IPS DF 4.7 (cell line): ENCODE data around the gene SPHK1.

Experiments used
- DNase-seq: peaks from one replicate; pipeline ENCODE4 v3.0.0-alpha.2; 2013; ENCODE audit warnings: low spot score; ENCODE audit errors: extremely low read depth

SPHK1 gene

DNA sequence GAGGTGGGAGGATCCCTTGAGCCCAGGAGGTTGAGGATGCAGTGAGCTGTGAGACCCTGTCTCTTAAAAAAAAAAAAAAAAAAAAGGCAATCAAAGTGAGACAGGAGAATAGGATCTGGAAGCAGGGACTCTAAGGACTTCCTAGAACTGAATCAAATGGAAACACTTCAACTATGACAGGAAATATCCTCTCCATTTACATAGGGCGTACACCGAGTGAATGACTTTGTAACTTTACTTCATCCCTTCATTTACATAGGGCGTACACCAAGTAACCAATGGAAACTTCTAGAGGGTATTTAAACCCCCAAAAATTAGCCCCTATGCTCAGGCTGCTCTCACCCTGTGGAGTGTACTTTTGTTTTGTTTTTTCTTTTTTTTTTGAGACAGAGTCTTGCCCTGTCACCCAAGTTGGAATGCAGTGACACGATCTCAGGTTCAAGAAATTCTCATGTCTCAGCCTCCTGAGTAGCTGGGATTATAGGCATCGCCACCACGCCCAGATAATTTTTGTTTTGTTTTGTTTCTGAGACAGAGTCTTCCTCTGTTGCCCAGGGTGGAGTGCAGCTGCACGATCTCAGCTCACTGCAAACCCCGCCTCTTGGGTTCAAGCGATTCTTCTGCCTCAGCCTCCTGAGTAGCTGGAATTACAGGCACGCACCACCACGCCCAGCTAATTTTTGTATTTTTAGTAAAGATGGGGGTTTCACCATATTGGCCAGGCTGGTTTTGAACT is 21.1 kb upstream of the SPHK1 start:
- DNase-seq: no peak

DNA sequence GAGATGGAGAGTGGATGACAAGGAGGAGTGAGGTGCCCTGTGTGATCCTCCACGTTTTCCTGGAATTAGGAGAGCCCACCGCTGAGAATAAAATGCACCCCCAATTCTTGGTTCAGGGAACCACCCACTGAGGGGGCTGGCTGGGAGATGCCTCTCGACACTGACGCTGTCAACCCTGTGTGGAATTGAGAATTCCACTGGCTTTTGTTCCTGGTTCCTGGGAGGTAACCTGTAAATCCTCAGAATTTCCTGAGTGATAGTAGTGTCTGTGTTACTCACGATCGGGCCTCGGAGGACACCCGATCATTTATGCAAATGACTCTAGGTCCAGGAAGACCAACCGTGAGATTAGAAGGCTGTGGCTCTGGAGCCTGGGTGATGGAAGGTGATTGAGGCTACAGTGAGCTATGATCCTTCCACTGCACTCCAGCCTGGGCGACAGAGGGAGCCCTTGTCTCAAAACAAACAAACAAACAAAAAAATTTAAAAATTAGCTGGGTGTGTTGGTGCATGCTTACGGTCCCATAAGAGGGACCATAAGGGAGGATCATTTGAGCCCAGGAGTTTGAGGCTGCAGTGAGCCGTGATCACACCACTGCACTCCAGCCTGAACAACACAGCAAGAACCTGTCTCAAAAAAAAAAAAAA is 19.0 kb upstream of the SPHK1 start:
- no peak for DNase-seq

DNA sequence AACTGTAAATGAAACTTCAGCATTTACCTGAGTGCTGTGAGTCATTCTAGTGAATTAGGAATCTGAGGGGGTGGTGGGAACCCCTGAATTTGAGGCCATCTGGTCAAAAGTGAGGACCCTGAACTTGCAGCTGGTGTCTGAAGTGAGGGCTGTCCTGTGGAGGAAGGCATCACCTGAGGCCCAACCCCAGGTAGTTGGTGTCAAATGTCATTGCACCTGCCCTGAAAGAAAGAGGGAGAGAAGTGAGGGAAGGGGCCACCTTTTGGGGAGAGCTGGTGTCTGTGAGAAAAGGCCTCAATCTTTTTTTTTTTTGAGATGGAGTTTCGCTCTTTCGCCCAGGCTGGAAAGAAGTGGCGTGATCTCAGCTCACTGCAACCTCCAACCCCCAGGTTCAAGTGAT is 18.2 kb upstream of the SPHK1 start:
- DNase-seq: no peak

DNA sequence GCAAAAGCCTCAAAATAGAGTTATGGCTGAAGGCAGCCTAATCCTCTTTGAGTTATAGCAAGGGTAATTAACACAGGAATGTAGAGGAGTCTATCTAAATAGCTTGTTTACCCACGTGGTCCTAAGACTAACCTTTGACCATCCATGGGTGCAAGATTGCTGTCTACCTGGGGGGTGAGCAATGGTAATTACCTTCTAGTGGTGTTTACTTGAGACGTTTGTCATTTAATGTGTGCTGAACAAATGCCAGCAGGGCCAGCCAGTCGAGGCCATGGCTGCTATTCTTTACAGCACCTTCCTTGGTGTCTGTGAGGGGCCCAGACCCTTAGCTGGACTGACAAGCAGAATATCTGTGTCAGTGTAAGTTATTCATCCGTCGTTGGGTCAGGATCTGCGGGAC is 16.8 kb upstream of the SPHK1 start:
- no peak for DNase-seq

DNA sequence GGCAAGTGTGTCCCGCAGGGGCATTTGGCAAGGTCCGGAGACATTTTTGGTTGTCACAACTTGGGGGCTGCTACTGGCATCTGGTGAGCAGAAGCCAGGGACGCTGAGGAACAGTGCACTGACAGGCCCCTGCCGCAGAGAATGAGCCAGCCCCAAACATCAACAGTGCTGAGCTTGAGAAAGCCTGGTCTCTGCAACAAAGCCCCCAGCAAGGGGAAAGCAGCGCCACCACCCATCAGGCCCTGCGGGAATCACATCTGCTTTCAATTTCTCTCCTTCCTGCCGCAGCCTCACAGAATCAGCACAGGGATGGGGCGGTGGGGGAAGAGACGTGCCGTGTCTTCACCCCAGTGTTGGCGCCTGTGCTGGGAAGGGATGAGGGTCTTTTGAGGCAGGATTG is 15.9 kb upstream of the SPHK1 start:
- no peak for DNase-seq

DNA sequence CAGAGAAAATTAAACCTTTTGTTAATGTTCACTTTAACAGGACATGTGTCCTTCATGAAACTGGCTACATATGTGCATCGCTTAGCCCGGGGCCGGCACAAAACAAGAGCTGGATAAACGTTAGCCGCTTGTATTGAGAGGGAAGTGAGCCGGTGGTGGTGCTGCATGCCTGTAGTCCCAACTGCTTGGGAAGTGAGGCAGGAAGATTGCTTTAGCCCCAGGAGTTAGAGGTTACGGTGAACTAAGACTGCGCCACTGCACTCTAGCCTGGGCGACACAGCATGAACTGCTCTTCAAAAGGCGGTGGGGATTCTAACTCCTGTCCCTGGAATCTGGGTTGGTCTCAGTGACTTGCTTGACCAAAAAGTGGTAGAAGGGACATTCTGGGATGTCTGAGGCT is 15.0 kb upstream of the SPHK1 start:
- no peak for DNase-seq

DNA sequence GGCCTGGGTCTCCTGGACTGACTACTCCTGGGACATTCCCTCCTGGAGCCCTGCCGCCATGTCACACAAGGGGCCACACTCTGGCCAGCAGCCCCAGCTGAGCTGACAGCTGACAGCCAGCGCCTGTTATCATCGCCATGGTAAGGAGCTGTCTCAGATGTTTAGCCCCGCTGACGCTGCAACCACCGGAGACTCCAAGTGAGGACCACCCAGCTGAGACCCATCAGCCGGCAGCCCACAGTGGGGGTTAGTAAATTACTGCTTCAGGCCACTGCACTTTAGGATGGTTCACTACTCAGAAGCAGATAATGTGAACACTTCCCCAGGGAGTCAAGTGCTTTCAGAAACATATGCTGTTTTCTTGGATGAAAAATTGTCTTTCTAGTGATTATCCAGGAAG is 14.6 kb upstream of the SPHK1 start:
- DNase-seq: no peak

DNA sequence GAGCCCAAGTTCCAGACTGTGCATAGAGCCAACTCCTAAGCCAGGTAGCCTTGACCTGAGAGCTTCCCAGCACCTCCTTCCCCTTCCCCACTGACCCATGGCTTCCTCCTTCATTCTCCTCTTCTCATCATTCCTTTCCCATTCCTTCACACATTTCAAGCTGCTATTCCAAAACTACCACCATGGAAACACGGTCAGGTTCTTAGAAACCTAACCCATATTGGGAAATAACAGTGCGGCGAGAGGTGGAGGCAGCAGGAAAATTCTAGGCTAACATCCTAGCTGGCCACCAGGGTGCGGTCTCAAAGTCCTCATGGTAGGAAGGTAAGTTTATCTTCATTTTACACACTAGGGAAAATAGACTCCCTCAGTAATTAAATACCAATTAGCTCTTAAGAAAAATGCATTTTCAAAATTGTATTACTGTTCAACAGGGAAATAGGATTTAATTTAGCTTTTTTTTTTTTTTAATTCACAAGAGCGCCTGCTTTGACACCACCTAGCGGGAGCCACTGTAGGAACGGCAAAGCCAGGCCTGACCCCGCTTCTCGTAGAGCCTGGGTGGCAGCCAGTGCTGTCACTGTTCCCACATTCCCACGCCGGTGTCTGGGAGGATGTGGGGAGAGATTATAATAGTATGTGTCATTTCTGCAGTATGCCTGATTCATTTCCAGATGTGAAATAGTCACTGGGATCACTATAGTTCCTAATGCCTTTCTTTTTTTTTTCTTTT is 14.0 kb upstream of the SPHK1 start:
- DNase-seq: no peak

DNA sequence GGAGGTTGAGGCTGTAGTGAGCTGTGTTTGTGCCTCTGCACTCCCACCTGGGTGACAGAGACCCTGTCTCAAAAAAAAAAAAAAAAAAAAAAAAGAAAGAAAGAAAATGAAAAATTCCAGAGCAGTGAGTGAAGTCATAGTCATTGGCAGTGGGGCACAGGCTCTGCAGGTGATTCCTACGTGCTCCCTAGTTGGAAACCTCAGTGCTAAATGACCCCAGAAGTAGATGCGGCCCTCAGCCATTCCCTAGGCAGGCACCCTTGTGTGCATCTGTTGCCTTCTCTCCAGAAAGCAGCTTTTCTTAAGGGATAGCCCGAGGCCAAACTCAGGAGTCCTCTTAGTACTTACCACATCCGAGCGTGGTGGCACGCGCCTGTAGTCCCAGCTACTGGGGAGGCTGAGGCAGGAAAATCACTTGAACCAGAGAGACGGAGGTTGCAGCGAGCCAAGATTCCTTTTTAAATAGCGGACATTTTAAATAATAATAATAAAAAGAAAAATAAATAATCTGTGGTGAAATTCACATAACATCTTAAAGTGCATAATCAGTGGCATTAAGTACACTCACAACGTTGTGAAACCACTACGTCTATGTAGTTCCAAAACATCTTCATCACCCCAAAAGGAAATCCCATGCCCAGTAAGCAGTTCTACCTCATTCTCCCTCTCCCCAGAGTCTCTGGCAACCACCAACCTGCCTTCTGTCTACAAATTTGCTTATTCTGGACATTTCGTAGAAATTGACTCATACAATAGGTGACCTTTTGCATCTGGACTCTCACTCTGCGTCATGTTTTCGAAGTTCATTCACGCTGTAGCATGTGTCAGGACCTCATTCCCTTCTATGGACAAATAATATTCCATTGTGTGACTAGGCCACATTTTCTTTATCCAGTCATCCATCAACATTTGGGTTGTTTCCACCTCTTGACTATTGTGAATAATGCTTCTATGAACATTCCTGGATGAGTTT is 12.5 kb upstream of the SPHK1 start:
- no peak for DNase-seq

DNA sequence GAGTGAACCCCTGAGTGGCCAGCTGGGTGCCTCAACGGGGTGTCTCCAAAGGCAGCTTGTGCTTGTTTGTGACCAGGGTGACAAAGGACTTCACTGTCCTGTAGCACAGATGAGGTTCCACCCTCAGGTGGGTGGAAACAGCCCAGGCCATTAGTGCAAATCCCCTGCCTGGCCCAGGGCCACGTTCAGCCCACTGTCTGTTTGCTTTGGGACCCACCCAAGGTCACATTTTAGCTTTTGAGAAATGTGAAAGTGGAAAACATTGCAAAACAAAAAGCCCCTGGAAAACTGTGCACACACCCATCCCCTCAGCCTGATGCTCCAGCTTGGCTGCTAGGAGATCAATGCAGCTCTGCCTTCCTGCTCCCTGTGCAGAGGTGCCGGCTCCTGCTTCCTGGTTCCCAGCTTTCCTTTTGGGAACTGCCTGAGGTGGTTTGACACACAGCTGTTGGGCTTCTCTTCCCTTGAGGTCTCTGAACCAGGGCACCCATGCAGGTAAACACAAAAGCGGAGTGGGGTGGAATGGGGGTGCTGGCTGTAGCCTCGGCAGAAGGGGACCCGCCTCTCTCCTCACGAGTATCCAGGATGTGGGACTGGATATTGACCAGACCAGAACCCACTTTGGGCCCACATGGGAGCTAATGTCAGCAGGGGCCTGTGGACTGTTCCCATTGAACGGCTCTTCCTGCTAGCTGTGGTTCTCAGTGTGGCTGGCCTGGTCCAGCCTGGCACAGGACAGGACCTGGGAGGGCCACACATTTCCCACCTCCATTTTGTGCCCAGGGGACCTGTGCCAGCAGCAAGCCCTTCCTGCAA is 7.9 kb upstream of the SPHK1 start:
- no peak for DNase-seq

DNA sequence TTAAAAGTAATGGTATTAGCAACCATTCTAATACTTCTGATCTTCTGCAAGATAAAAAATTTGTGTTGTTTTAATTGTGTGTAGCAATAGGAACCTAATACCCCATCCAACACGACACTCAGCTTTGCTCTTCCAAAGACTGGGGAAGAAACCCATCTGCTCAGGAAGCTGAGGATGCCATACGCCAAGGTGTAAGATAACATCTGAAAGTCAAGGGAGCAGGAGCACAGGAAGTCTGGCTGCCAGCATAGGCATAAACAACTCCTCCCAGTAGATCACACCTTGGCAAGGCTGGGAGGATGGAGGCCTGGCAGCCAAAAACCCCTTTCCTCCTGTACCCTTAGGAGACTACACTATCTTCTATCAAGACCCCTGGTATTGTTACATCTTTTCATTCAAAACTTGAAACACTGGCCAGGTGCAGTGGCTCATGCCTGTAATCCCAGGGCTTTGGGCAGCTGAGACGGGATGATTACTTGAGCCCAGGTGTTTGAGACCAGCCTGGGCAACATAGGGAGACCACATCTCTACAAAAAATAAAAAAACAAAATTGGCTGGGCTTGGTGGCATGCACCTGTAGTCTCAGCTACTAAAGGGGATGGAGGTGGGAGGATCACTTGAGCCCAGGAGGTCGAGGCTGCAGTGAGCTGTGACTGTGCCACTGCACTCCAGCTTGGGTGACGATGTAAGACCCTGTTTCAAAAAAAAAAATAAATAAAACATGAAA is 5.7 kb upstream of the SPHK1 start:
- DNase-seq: no peak

DNA sequence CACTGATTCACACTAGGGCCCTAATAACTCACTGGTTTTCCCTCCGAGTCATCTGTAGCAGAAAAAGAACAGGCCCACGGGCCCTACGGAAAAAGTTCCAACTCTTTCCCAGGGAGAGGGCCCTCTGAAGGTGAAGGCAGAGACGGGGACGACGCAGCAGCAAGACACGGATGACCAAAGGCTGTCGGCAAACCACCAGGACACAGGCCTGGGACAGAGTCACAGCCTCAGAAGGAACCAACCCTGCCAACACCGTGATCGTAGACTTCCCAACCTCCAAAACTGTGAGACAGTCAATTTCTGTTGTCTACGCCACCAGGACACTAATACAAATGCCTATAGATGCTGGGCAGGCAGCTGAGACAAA is 5.2 kb upstream of the SPHK1 start:
- DNase-seq: no peak

DNA sequence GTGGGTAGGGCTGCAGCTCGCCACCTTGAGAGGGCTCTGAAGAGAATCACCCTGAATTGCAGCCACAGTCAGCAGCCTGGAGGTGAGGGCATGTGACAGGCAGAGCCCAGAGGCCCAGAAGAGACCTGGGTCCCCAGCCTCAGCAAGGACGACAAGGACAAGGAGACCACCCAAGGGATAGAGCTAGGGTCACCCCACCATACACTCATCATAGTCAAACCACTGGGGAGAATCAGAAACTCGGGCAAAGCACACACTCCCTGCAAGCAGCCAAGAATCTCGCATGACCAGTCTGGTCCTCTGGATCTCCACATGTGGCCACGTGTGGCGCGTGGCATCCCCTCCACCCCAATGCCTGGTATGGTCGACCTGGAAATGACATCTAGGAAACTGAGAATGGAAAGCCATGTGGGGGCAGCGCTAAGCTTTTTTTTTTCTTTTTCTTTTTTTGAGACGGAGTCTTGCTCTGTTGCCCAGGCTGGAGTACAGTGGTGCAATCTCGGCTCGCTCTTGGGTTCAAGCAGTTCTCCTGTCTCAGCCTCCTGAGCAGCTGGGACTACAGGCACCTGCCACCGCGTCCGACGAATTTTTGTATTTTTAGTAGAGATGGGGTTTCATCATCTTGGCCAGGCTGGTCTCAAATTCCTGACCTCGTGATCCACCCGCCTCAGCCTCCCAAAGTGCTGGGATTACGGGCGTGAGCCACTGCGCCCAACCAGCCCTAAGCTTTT is 4.6 kb upstream of the SPHK1 start:
- DNase-seq: no peak

DNA sequence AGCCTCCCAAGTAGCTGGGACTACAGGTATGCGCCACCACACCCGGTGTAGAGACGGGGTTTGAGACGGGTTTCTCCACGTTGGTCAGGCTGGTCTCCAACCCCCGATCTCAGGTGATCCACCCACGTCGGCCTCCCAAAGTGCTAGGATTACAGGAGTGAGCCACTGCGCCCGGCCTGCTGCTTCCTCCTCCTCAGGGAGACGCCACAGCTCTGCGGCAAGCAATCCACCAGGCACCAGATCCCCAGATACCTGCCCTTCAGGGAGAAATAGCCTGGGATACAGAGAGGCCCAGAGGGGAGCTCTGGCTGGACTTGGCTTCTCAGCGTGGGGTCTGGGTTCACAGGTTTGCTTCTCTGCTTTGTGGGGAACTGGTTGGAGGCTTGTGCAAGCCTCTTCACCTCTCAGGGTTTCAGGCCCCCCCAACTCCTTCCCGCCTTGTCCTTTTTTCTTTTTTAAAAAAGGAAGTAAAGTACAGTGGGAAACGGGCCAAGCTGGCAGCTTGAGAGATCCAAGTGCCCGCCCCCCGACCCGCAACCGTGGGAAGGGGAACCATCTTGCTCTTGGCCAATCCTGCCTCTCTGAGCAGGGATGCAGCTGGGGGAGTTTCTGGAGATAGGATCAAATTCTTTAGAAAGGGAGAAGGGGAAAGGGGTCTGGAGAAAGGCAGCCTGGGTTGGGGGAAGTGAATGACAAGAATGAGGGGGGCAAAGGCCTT is 2.6 kb upstream of the SPHK1 start:
- no peak for DNase-seq

DNA sequence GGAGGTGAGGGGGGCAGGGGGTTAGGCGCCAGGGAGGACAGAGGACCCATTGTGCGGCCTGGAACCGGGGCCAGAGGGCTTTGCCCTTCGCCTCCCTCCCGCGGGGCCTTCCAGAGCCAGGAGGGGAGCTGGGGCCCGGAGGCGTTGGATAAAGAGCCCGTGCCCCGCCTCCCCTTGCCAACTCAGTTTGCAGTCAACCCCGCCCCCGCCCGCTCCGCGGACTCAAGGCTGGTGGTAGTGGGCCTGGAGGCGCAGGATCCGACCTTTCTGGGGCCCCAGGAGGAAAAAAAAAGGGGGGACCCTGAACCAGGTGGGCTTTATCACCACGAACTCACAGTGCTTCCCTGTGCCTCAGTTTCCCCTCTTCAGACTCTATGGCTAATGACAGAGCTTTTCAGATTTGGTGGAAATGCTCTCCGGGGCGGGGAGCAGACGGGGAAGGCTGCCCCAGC is 2.0 kb upstream of the SPHK1 start:
- no peak for DNase-seq

DNA sequence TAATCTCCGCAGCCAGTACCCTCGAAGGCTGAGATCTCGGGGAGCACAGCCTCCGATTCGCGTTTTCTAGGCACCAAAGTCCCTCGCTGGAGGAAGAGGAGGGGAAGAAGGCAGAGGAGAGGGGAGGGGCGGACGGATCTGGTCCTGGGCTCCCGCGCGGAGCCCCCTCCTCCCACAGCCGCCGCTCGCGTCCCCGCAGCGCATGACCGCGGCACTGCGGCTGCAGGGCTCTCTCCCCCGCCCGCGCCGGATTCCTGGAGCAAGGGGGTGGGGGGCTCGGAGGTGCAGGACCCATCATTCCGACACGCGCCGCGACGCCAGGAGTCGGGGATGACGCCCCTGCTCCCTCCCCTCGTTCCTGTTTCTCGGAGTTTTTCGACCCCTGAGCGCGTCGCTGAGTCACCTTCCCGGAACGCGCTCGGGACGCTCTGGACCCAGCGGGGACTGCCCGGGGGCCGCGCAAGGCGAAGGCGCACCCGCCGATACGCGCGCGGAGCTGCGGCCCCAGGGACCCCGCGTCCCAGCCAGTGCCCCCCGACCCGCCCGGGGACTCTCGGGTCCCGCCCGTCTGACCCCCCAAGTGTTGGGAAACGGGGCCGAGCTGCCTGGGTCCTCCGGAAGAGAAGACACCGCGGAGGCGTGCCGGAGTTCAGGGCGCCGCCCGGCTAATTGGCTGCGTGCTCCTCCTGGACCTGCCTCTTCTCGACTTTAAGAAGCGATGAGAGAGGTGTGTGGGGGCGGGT is 1.4 kb upstream of the SPHK1 start:
- no peak for DNase-seq

DNA sequence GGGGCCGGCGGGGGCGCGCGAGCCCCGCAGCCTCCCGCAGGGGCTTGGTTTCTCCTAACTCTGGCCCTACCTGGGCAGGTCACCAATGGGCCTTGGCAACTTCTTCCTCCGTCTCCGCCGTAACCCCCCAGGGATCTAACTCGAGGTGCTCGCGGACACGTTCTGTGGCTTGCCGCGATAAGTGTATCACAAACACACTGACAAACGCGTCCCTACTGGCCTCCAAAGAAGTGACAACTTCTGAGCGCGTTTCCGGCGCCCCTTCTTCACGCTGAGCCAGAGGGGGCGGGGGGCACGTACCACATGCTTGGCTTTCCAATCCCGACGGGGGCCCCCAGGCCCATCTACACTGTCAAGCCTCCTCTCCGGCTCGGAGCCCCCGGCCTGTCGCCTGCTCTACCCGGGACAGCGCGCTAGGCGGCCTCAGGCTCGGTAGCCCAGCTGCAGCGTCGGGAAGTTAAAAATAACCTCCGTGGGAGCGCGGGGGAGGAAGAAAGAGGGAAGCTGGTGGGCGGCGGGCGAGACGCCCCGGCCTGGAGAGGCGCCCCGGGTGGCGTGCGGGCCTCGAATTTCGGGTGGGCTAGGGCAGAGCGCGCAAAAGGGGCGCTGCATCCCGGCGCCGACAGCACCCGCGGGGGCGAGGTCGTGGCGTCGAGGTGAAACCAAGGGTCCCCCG is 725 bp upstream of the SPHK1 start:
- DNase-seq: no peak
